HG02678 (cell line): ENCODE results near the gene ATP11B.

Experiments used
- ATAC-seq: cut with Tn5 transposase; IDR thresholded peaks from one replicate; pipeline ENCODE4 v1.9.1; 2021; ENCODE audit warnings: mild to moderate bottlenecking, moderate library complexity; ENCODE audit not compliant: unreplicated experiment

The ATP11B gene

DNA sequence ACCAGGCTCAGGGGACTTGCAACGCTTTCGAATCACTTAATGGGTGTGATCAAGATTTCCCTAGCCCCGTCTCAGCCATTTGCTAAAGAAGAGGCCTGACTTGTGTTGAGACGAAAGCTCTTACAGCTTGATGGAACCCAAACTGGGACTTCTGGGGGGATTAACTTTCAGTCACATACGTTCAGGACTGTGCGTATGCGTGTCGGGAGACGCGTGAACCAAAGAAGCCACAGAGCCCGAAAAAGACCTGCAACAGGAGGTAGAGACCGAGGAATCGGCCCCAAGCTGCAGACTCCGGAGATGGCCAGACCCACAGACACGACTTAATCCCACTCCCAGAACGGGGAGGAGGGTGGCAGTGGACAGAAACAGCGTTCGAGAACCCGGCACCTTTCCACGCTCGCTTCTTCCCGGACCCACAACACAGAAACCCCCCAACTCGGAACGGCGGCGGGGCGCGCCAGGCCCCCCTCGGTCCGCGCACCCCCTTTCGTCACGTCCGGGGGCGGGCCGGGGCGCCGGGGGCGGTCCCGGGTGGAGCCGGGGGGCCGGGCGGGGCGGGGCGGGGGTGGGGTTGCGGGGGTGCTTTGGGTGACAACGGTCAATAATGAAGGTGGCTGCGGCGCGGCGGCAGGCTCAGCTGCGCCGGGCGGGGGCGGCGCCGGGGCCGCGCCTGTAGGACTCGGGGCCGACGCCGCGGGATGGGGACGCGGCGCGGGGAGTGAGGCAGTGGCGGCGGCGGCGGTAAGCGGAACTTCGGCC lies at the start of gene ATP11B:
Gene ATP11B (plus strand): TSS at position 604 of the 762 bp plus-strand sequence. CDS start 256 bp downstream, outside the sequence.
- peak; percentile 68 for ATAC-seq

DNA sequence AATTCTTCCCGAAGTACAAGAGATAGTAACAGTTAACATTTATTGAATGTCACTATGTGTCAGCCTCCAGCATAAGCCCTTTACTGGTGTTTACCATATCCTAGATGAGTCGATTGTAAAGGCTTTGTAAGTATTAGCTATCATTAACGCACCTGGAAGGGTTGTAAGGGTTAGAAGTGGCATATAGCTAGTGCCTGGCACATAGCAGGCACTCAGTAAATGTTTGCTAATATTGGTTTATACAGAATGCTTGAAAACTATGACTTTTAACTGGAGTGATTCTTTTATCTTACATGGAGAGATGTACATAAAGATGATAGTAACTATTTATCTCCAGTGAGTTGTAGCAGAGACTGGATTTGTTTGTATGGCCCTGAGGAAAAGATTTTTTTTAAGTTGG lies 46.3 kb upstream of the ATP11B start:
- ATAC-seq = no peak

DNA sequence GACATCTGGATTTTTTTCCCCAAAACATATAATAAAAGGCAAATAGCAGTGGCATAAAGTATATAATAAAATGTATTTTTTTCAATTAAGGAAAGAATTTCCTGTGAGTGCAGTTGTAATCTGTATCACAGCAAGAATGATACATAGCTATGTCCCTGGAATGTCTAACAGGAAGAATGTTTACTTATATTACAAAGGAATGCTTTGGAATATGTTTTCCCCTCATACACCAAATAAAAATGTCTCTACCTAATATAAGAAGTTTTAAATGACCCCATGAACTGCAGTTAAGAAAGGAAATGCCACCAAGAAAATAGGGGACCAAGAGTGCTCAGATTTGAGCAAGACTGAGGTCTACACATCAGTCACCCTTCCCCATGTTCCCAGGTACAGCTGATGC lies 38.0 kb upstream of the ATP11B start:
- ATAC-seq = no peak

DNA sequence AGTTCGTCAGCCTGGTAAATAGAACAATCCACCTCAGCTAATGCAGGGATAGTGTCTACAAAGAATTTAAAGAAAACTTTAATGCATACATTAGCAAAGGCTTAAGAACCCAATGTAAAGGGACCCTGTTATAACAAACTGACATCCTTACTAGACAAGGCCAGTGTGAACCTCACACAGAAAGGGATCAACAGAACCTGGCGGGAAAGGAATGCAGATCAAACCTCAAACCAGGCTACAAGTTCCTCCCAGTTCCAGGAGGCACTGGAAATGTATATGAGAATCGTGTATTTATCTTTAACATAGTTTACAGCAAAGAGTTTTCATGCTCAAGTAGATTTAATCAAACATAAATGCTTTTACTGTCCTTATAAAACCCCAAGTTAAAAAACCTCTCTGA lies 37.6 kb upstream of the ATP11B start:
- no peak for ATAC-seq

- ATAC-seq = no peak
Measured at GRCh38 chr3:182760576-182761164, 32.6 kb upstream of the ATP11B start.

GRCh38 chr3:182763896-182764295 lies 29.4 kb upstream of the ATP11B start:
- ATAC-seq = no peak

DNA sequence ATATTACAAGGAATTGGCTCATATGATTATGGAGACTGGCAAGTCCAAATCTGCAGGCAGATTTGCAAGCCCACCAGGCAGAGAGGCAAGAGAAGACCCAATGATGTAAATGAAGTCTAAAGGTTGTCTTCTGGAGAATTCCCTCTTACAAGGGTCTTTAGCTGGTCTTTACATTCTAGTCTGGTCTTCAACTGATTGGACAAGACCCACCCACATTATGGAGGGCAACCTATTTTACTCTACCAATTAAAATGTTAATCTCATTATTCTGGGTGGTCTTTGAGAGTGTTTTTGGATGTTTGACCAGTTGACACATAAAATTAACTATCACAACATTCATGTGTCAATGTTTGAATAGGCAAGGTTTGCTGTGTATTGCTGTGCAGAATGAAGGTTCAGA lies 28.0 kb upstream of the ATP11B start:
- ATAC-seq = no peak

GRCh38 chr3:182766099-182766498 lies 27.2 kb upstream of the ATP11B start:
- no peak for ATAC-seq

- ATAC-seq = no peak
Measured at GRCh38 chr3:182768413-182768812, 24.9 kb upstream of the ATP11B start.

DNA sequence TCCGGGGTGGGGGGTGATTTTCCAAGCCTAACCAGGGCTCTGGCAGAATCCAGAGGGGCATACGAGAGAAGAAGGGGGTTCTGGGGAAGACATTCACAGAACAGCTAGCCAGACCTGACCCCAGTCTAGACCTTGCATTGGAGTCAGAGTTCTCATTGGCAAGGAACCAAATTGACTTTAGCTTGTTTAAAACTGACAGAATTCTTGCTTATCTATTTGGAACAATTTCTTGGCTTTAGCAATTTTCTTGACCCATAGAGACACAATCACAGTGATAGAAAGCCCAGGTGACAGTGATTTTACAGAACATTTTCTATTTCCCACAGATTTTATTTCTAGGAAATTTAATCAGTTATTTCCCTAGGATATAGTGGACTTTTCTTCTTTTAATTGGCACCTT lies 23.6 kb upstream of the ATP11B start:
- no peak for ATAC-seq

DNA sequence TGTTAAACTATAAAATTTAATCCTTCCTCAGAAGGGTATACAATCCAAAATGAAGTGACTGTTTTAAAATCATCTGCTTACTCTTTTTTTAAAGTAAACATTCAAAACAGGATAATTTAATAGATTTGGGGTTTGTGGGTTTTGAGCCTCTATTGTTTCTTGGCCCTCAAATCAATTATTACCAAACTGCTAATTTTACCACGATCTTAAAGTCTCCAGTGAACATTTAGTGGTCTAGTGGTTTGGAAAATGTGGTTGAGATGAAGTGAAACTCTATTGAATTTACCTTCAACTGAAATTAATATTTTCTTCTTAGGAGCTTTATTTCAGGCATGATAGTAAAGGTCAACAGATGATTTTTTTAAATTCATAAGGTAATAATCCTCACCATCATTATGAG lies 11.2 kb upstream of the ATP11B start:
- peak; percentile 68 for ATAC-seq

DNA sequence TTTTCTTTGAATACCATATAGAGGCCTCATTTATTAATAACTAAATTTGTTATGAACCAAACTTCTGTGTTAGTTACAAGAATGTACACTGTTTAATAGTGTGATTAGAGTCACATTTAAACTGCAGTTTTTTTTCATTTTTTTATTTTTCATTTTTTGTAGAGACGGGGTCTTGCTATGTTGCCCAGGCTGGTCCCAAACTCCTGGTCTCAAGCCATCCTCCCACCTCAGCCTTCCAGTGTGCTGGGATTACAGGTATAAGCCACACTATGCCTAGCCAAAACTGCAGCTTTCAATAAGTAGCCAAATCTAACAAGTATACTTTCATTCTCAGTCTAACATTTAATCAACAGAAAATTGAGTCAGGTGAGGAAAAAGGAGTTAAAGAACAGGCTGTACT lies 10.2 kb upstream of the ATP11B start:
- no peak for ATAC-seq

GRCh38 chr3:182784542-182784941 lies 8.8 kb upstream of the ATP11B start:
- ATAC-seq = no peak

DNA sequence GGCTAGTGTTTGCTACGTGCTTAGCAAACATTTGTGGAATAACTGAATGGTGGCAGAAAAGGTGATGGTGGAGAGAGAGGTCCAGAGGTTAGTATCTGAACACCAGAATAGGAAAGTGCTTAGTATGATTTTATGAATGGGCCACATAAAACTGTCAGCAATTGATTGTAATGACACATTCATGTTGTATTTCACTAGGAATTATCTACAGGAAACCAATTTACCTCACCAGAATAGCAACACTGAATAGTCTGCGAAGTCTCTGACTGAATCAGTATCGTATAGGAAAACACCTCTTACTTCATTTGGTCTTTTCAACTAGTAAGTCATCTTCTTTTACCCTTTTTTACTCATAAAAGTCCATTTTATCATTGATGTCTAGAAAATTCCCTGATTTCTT lies 8.2 kb upstream of the ATP11B start:
- no peak for ATAC-seq

DNA sequence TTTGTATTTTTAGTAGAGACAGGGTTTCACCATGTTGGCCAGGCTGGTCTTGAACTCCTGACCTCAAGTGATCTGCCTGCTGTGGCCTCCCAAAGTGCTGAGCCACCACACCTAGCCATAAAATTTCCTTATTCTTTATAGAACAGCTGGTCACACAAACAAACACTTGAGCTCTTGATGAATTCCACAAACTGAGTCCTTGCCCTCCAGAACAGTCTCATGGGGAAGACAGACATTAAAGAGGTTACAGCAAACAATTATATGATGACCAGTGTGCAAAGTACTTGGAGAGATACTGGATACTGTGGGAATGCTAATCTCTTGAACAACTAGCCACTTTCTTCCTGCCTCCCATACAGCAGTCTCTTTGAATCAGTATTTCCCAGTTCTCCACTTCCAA lies 7.5 kb upstream of the ATP11B start:
- ATAC-seq = no peak

DNA sequence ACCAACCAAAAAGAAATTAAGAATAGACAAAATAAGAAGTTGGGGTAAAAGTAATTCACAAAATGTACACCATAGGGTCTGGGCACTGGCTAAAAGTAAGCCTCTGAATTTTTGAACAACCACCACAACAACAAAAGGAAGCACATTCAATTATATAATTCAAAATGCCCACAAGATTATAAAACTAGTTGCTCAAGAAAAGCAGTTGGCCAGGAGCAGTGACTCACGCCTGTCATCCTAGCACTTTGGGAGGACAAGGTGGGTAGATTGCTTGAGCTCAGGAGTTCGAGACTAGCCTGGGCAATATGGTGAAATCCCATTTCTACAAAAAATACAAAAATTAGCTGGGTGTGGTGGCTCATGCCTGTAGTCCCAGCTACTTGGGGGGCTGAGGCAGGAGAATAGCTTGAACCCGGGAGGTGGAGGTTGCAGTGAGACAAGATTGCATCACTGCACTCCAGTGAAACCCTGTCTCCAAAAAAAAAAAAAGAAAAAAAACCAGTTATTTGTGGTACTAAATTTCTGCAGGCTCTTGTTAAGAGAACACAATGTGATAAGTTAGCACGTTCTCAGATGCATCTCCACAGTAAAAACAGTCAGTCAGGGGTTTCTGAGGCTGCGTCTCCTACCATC lies 6.6 kb upstream of the ATP11B start:
- no peak for ATAC-seq

DNA sequence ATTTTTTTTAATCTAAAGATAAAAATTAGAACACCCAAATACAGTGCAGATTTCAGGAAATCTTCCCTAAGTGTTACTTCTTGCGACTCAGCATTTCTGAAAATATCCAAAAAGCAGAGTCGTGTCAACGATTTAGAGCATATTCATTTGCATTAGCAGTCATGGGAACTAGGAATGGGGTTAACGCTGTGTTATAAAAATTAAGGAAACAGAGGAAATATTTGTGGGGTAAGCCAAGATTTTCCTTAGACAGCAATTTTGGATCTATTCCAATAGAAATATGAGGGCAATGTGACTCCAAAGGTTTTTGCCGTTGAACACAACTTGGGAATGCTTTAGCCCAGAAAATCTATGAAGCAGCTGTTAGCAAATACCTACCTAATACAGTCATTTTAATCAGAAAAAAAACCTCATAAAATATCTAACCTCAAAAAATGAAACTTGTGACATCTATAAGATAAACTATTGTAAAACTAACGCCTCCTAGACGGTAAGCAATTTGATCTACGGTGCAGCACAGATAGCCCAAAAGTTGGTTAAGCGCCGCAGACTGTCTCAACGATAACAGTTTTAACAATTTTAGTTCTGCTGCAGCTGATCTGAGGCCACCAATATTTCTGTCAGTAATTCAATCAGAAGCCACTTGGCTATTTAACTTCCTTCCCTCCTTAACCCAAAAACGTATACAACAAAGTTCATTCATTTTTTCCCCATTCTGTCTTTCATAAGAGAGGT lies 5.8 kb upstream of the ATP11B start:
- ATAC-seq = no peak

- ATAC-seq = no peak
Measured at GRCh38 chr3:182789371-182789770, 3.9 kb upstream of the ATP11B start.

DNA sequence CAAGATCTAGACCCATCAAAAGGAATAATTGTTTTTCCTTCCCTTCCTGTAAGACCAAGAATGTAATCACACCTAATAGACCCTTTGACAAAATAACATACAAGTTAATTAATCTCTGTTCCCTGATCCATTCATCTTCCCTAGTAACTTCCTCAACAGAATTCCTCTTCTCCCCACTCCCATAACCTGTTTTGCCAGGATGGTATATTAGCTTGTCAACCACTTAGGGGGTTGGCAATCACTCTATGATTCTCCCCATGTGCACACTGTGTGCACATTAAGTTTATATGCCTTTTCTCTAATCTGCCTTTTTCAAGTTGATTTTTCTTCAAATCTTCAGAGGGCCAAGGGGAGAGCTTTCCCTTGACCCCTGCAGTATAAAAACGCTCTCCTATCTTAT lies 2.7 kb upstream of the ATP11B start:
- no peak for ATAC-seq

DNA sequence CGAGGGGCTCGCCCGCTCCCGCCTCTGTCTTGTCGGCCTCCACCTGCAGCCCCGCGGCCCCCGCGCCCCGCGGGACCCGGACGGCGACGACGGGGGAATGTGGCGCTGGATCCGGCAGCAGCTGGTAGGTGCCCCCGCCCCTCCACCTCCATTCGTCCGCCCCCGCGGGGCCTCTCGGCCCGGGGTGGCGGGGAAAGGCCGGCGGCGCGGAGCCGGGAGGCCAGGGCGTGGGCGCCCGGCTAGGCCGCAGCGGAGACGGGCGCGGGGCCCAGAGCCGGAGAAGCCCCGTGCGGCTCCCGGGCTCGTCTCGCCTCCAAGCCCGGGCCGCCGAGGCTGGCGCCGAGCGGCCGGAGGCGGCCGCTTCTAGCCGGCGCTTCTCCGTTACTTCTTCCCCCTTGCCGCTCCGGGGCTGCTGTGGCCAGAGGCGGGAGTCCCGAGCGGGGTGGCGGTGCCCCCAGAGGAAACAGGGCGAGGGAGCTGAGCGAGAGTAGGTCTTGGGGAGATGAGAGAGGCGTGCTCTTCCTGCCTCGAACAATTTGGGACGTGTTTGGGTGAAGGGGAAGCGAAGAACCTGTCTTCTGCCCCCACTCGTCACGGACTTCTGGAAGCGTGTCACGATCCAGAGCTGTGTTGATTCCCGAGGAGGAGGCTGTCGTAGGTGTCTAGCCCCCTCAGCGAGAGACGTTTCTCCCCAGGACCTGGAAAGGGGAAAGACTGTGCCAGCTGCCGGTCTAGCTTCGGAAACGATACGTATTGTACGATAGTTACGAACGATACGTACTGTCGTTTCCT lies 555 bp downstream of the ATP11B start:
- ATAC-seq = peak; percentile 31
